NAMALWA (cell line): Measurements from ENCODE around the gene PPFIA1.

Experiments used
- DNase-seq: peaks from one replicate; pipeline ENCODE4 v3.0.0-alpha.2; 2015; ENCODE audit warnings: low spot score

Gene PPFIA1

DNA sequence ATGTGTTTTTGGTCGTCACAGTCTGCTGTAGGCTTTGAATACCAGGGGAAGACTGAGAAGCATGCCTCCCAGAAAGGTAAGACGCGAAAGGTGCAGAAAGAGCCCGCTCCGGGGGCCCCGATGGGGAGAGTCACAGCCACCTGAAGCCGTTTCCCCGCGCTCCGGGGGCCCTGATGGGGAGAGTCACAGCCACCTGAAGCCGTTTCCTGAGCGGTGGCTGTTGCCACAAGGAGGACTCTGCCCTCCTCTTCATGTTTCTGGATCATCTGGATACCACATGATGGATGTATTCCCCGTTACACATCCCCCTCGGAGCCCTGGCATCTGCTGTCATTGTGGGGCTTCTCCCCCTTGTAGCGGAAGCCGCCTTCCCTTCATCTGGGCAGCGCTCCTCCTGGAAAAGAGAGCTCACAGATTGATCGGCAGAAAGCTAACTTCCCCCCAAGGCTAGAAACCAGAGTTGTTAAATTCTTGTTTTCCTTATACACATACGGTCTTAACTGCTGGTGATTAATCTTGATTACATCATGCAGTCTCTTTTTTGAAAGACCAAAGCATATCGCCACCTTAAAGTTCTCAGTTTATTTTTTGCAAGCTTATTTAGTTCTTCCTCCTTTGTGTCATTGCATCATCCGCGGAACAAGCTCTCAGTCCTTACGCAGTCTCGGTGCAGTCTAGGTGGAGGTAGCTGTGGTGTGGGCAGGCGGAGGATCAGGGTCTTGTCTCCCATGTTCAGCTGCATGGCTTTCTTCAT is 145.3 kb downstream of the PPFIA1 start:
- DNase-seq = no peak

DNA sequence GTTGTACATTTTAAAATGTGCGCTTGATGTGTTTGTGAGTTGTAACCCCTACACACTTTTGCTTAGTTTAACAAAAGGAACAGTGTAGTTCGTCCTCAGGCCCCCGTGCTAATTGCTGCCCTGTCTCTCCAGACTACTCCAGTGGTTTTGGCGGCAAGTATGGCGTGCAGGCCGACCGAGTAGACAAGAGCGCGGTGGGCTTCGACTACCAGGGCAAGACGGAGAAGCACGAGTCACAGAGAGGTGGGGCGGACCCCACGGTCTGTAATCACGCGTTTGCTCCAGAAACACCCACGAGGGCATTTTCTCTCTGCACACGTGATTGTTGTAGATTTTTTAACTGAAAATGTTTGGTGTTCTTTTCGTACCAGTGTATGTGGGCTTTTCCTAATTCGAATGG is 146.4 kb downstream of the PPFIA1 start:
- DNase-seq = no peak

DNA sequence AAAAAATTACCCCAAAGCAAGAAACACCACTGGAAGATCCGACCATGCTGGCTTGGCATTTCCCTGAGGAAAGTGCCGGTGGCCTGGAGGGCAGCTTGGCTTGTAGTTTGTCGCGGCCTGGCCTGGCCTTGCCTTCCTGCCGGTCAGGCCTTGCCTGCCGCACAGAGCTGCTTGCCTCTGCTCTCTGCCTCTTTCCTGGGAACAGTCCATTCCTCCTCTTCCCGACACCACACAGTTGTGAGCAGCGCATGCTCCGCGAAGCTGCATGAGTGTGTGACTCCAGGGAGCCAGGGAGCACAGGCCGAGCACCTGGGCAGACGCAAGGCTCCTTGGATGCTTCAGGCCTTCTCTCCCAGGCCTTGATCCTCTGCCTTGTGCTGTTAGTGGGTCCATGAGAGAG is 147.6 kb downstream of the PPFIA1 start:
- DNase-seq = no peak

- DNase-seq = no peak
Observed at GRCh38 chr11:70419307-70420007, 149.0 kb downstream of the PPFIA1 start.

DNA sequence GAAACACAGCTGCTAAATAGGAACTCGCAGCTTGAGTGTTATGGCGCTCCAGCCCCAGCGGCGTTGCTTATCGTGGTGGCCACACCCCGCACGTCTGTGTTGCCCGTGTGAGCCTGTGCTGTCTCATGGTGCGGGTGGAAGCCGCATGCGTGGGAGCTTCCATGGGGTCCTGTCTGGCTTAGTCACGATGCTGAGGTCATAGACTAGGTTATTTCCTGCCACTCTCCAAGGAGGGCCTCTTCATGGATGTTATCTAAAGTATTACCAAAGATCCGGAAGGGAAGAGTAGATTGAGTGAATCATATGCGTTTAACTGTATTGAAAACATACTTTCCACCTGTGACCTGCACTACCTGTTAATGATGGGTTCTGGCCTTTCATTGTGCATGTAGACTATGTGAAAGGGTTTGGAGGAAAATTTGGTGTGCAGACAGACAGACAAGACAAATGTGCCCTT is 149.5 kb downstream of the PPFIA1 start:
- DNase-seq = no peak

DNA sequence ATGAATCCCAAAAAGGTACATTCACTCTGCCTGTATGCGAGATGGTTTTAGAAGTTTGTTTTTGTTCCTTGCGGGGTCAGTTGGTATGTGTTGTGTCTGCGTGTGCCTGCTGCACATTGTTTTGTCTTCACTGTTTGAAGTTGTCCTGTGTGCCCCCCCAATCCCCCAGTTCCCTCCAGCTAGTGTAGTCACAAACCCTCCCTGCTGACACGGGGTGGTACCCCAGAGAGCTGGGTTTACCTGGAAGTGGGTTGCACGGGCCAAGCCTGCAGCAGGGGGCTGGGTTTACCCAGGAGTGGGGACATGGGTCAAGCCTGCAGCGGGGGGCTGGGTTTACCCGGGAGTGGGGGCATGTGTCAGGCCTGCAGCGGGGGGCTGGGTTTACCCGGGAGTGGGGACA is 150.0 kb downstream of the PPFIA1 start:
- DNase-seq = no peak

DNA sequence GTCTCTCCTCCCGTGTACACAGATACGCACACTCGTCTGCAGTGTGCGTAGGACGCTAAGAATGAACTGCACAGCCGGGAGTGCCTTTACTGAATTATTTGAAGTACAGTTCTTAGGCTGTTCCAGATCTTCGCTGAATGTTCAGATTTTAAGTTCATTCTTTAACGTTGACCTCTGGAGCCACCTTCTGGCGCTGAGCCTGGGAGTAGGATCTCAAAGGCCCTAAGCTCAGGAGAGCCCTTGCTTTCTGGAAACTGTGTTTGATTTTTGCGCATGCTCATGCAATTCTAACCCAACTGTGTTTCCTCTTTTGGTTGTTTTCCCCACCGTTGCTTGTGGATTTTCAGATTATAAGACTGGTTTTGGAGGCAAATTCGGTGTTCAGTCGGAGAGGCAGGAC is 150.6 kb downstream of the PPFIA1 start:
- DNase-seq = no peak

GRCh38 chr11:70422692-70423522 is 152.4 kb downstream of the PPFIA1 start:
- no peak for DNase-seq

DNA sequence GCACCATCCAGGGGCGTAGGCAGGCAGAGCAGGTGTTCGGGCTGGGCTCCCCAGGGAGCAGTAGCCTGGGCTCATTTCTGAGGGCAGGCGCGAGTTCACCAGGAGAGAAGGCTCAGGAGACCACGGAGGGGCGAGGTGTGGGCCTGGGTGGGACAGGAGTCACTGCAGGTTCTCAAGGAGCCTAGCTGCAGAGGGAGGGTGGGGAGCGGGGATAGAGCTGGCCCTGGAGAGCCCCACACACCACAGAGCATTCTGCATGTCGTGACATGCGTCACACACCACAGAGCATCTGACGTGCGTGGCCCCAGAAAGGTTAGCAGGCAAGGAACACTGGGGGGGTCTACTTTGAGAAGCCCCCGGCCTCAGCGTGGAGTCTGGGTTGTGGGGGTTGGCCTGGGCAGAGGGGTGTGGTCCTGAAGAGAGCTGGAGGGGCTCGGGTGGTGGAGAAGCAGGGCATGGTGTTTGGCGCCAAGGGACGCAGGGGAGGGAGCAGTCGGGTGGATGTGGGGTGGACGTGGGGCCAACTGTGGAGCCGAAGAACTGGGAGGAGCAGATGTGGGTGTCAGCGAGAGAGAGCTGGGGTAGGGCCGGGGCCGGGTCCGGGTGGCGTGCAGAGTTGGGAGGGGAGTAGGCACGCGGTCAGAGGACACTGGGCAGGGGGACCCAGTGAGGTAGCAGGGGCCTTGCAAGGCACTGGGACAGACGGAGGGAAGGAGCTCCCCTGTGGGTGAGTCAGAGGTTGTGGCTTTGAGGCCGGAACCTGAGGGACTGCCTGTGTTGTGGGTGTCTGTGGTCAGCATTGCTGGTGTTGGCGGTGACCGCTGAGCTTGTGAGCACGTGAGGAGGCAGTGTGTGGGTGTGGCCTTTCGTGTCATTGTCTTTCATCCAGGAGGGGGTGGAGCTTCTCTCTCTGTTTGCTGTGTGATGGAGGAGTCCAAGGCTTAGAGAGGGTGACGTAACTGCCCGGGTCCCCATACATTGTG is 153.3 kb downstream of the PPFIA1 start:
- no peak for DNase-seq

DNA sequence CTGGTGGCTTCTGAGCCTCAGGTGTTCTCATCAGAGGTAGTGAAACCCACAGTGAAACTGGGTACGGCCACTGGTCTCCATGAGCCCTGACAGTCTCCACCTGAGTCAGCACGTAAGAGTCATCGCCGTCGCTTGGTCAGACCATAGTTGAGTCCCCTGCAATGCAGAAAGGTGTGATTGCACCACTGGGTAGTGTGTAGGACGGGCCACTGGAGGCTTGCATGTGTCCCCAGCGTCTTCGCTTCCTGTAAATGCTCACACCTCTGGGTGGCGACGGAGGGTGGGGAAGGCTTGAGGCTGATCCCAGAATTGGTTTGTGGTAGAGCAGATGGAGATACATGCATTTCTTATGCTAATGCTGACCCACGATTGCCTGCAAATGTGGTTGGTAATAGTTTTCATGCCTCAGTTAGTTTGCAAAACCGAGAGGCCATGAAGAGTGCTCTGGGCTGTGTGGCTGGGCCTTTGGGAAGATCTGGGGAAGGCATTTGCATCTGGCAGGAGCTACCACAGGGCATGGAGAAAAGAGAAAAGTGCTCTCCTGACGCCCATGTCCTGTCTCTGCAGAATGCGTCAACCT is 154.4 kb downstream of the PPFIA1 start:
- DNase-seq = no peak

- DNase-seq = no peak
Observed at GRCh38 chr11:70427436-70427835, 156.9 kb downstream of the PPFIA1 start.

GRCh38 chr11:70428701-70429427 is 158.4 kb downstream of the PPFIA1 start:
- DNase-seq = no peak

DNA sequence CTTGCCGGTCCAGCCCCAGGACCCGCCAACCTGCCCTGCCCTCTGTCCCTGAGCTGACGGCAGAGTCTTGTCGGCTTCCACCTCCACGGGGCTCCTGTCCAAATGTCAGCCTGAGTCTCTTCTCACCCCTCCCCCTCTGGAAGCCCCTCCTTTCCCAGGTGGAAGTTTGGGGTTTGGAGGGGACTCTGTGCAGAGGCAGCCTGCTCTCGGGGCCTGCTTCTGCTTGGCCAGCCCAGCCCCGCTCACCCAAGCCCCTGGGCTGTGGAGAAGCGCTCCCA is 158.9 kb downstream of the PPFIA1 start:
- no peak for DNase-seq

DNA sequence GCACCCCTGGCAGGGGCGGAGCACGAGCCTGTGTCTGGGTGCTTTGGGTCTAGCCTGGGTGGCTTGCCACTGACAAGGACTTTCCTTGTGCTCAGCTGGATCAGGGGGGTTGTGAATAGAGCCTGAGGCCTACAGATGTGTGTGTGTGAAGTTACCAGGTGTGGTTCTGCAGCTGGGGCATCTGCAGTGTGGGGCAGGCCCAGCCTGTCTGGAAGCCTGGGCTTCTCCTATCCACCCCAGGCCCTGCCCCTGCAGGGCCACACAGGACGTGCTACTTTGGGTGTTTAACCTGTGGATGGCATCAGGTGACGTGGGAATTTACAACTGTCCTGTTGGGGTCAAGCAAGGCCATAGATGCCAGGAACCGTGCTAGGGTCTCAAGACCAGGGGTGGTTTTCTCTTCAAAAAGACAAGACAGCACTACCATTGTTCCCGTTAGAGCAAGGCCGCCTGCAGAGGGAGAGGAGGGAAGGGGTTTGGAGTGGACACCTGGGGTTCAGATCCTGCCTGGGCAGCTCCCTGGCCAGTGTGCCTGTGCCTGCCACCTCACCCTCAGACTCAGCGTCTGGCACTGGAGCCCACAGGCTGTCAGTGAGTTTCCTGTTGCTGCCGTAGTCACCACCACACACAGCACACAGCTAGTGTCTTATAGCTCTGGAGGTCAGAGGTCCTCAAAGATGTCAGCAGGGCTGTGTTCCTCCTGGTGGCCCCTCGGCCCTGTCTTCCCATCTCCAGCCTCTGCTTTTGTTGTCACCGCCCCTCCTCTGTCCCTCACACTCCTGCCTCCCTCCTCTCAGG is 159.4 kb downstream of the PPFIA1 start:
- no peak for DNase-seq

- no peak for DNase-seq
Observed at GRCh38 chr11:70430671-70431574, 160.4 kb downstream of the PPFIA1 start.

- DNase-seq = no peak
Observed at GRCh38 chr11:70431611-70432010, 161.1 kb downstream of the PPFIA1 start.

DNA sequence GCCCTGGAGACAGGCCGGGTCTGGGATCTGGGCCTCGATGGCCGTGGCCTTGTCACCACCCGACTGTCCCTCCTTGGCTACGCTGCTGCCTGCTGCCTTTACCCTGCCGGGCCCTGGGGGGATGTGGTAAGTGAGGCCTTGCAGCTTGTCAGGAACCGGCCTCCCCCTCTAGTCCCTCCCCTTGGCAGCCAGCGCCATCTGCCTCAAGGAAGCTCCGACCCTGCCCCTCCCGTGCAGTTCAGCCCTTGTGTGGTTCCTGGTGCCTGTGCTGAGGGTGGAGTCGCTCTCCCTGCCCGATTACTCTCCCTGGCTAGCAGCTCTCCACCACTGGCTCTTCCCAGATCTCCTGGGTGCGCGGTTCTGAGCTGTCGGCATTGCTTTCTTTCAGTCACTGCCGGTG is 161.6 kb downstream of the PPFIA1 start:
- no peak for DNase-seq

- no peak for DNase-seq
Observed at GRCh38 chr11:70432580-70432979, 162.1 kb downstream of the PPFIA1 start.

- no peak for DNase-seq
Observed at GRCh38 chr11:70433038-70433437, 162.5 kb downstream of the PPFIA1 start.
